ENCODE results near the gene RPS14. TPM values are rescaled to one million over a fixed set of nuclear protein-coding genes. Genes with fewer than 3 reads are reported as not detected.

RPS14 gene
- total RNA-seq, 1 experiment from 2014 or later, result 2,564 TPM

- TF ChIP-seq PRDM15 (CRISPR knock-in tag; IDR thresholded peaks at IDR 0.05) (no peak), TEAD1 (CRISPR knock-in tag; IDR thresholded peaks at IDR 0.05) (no peak)
Measured at GRCh38 chr5:150489360-150490295, 40.1 kb upstream of the RPS14 start (continued).

- Mint-ChIP-seq H3K27ac (peak overlapping the region; percentile 78), H3K4me1 (peaks cover 65% of the 10 kb centered on the region), H3K36me3 (no peaks in the 10 kb centered on the region), H3K27me3 (ENCODE audit: low read depth) (no peaks in the 10 kb centered on the region), H3K4me3 (no peak overlapping the region; the same call in 1 of the 2 replicates), H3K9me3 (no peaks in the 10 kb centered on the region)
- DNase-seq (ENCODE audit: low spot score) (no peak), ATAC-seq (no peak)
- ChIA-PET CTCF (interaction anchor here (1.4 to 3.1 kb wide), 6 partner anchors 24 to 69 kb away, joined by 5 to 24 read pairs (median 8); partner anchors contain the start of gene RPS14), POLR2A (interaction anchor here (1.0 to 1.4 kb wide), 2 partner anchors 11 to 169 kb away, joined by 3 to 5 read pairs; no protein-coding TSS in a partner anchor)
- TF ChIP-seq ZNF512 (CRISPR knock-in tag; IDR thresholded peaks at IDR 0.05; ENCODE audit: borderline replicate concordance) (no peak), HMGA2 (CRISPR knock-in tag; IDR thresholded peaks at IDR 0.05) (no peak), ESRRA (CRISPR knock-in tag; IDR thresholded peaks at IDR 0.05; ENCODE audit: borderline replicate concordance) (no peak), PREB (CRISPR knock-in tag; IDR thresholded peaks at IDR 0.05; ENCODE audit: borderline replicate concordance) (no peak), AR (CRISPR knock-in tag; IDR thresholded peaks at IDR 0.05) (no peak), FOXP1 (CRISPR knock-in tag; IDR thresholded peaks at IDR 0.05; ENCODE audit: borderline replicate concordance) (no peak), TEAD1 (CRISPR knock-in tag; IDR thresholded peaks at IDR 0.05) (no peak)
Measured at GRCh38 chr5:150488519-150489359, 39.2 kb upstream of the RPS14 start.
